ENCODE results near the gene C10orf90. TPM values are rescaled to one million over a fixed set of nuclear protein-coding genes. Genes with fewer than 3 reads are reported as not detected.
"Not testable (repeated sequence)": the region's sequence is repeated elsewhere in the genome, so short reads cannot be mapped to it uniquely, and the experiment has no call there.

The C10orf90 gene
- total and polyA plus RNA-seq, 4 donors = 1.7 to 3.4 (median 3.2) TPM

DNA sequence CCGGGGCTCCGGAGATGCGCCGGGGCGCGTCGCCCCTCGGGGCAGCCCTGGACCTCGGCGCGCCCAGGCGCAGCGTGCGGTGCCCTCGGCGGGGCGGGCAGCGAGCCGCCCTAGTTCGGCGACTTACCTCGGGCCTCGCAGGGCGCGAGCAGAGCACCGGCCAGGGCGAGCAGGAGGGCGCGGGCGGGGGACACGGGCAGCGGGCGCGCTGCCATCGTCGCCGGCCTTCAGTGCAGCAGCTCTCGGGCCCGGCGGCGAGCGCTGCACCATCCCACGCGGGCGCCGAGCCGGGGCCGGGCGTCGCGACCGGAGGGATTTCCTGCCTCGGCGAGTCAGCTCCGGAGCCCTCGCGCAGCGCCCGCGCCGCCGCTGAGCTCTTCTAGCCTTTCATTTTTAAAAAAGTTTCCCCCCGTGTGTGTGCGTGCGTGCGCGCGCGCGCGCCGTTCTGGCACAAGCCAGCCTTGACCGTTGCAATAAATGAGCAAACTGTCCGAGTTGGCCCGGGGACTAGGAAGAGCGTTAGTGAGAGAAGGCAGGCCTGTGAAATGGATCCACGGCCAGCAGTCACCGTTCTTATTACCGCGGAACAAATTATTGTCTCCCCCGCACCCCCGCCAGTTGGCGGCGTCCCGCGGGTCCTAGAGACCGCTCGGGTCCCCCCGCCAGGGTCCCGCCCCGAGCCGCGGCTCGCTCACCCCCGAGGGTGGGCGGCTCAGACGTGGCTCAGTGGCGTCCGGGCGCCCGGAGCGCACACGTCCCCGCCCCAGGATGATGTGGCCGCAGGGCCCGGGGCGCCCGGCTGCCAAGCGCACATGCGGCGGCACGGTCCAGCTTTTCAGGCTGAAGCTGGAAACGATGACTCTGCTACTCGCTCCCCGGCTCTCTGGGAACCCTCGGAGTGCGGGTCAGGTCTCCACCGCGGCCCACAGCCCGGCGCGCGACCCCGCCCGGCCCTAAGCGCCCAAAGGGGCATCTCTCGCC is 282.3 kb downstream of the C10orf90 start, which contains the start of gene ADAM12:
ADAM12 (minus strand) TSS at position 547 of the 981 bp plus-strand sequence; CDS start at position 215, 332 bp downstream.
- Histone ChIP-seq H3K9me3 (ENCODE audit: control insufficient read depth, insufficient read depth, low read length) (no peaks in the 10 kb centered on the region), H3K36me3 (ENCODE audit: control insufficient read depth, insufficient read depth, low read length) (no peaks in the 10 kb centered on the region), H3K27ac (ENCODE audit: low read depth, low read length) (no peak within 1 kb of the TSS), H3K4me3 (ENCODE audit: low read depth, low read length) (peak within 1 kb of the TSS; percentile 52), H3K4me1 (ENCODE audit: control insufficient read depth, insufficient read depth, low read length) (peaks cover 20% of the 10 kb centered on the region), H3K27me3 (ENCODE audit: control insufficient read depth, insufficient read depth, low read length) (peaks cover 13% of the 10 kb centered on the region)
- peak in 2 of 6 donors; percentile 68 to 73 for DNase-seq (ENCODE audit: low read depth in 4 of 6, low spot score in 6 of 6)
- WGBS (ENCODE audit: insufficient coverage) = under 1% methylated on average over 127 of the region's 127 CpGs

DNA sequence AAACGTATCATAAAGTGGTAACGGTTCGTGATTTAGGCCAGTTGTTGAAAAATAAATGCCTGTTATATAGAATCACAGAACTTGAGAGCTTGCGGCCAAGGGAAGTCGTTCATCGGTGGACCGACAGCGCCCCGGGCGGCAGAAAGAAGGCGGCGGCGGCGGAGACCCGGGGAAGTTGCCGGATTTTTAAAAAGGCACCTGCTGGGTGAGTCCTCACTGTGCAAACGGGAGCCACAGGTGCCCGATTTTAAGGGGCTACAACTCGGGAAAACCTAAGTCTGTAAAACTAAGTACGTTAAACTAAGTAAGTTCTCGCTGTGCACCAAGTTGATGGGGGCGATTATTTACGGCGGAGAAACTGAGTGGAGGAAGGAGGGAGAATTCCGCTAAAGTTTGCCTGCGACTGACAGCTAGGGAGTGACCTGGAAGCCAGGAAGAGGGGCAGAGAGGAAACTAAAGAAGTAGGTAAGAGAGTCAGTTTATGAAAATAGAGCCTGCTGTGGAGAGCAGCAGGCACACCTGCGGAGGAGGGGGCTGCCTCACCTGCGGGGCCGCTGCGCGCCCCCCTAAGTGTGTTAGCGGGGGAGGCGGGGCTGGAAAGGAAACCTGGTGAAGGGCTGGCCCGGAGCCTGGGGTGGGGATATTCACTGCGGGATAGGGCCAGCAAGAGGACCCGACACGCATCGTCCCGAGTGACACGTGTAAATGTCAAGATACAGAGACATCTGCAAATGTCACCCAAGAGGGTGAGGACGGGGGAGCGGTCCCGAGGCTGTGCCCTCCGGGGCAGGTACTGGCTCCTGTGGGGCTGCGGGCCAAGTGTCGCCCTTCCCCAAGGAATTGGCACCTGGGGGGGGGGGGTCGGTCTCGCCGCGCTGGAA is 283.2 kb downstream of the C10orf90 start:
- H3K27ac ChIP-seq (ENCODE audit: low read depth, low read length) = no peak overlapping the region
- under 1% methylated on average over 50 of the region's 50 CpGs for WGBS (ENCODE audit: insufficient coverage)

DNA sequence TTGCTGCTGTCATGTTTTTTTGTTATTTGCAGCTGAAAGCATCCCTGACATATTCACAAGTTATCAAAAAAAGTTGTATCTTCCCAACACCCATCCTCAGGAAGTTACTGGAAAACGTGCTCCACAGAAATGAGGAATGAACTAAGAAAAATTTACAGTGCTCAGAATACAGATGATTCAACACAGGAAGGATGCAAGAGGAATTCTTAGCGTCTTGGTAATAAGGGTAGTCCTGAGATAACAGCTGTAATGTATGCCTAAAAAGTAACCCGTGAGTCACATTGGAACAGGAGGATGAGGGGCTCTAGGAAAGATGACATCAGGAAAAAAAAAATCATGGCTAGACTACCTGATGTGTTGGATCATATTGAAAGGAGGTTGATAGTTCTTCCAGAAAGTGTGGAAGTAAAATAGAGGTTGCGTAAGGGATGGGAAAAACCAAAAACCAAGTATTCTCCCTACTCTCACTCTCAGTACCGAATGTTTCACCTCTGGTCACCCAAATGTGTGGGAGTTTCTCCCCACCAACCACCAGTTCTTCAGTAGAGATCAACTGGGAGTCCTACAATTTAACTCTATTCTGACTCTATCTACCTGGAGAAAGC is 286.1 kb downstream of the C10orf90 start:
- H3K27me3 ChIP-seq (ENCODE audit: control insufficient read depth, insufficient read depth, low read length) = peaks cover 13% of the 10 kb centered on the region
- H3K4me1 ChIP-seq (ENCODE audit: control insufficient read depth, insufficient read depth, low read length) = peaks cover 14% of the 10 kb centered on the region
- no peak overlapping the region for H3K27ac ChIP-seq (ENCODE audit: low read depth, low read length)
- H3K4me3 ChIP-seq (ENCODE audit: low read depth, low read length) = no peak overlapping the region
- H3K9me3 ChIP-seq (ENCODE audit: control insufficient read depth, insufficient read depth, low read length) = no peaks in the 10 kb centered on the region
- no peaks in the 10 kb centered on the region for H3K36me3 ChIP-seq (ENCODE audit: control insufficient read depth, insufficient read depth, low read length)
- WGBS (ENCODE audit: insufficient coverage) = 95% methylated on average over 2 of the region's 5 CpGs
- no peak for DNase-seq (ENCODE audit: low read depth in 4 of 6, low spot score in 6 of 6)

More for the DNA sequence above, 283.2 kb downstream of the C10orf90 start:
- H3K27me3 ChIP-seq (ENCODE audit: control insufficient read depth, insufficient read depth, low read length) = peaks cover 13% of the 10 kb centered on the region
- H3K9me3 ChIP-seq (ENCODE audit: control insufficient read depth, insufficient read depth, low read length) = no peaks in the 10 kb centered on the region
- no peaks in the 10 kb centered on the region for H3K36me3 ChIP-seq (ENCODE audit: control insufficient read depth, insufficient read depth, low read length)
- peaks cover 20% of the 10 kb centered on the region for H3K4me1 ChIP-seq (ENCODE audit: control insufficient read depth, insufficient read depth, low read length)
- H3K4me3 ChIP-seq (ENCODE audit: low read depth, low read length) = peak overlapping the region; percentile 52
- DNase-seq (ENCODE audit: low read depth in 4 of 6, low spot score in 6 of 6) = peak in 5 of 6 donors; percentile 38 to 89 (median 66)

DNA sequence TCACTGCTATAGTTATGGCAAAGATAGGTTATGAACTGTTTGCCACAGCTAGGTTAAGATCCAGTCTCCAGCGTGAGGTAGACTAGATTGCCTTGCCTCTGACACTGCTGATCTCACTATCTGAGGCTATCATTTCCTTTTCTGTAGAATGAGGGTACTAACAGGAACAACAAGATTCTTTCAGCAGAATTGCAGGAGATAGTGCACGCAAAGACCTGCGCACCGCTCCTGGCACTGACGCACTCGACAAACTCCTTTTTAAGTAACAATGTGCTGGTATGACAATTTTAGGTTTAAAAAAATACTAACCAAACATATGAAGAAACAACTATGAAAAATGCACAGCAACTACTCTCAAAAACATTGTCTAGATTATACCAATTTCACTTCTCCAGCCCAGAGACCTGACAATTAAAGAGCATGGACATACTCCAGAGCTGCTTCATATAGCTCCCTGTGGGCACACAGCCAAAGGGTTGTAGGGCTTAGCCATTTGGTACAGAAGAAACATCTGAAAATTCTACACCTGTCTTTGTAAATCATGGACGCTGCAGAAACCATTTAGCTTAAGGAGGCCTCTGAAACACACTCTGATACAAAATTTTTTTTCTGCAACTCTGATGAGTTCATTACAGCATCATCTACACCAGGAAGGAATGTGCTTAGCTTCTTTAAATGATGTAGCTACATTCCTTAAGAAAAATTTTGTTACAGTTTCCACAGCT is 290.0 kb downstream of the C10orf90 start:
- Histone ChIP-seq H3K36me3 (ENCODE audit: control insufficient read depth, insufficient read depth, low read length) (no peaks in the 10 kb centered on the region), H3K27me3 (ENCODE audit: control insufficient read depth, insufficient read depth, low read length) (no peaks in the 10 kb centered on the region), H3K9me3 (ENCODE audit: control insufficient read depth, insufficient read depth, low read length) (no peaks in the 10 kb centered on the region), H3K4me1 (ENCODE audit: control insufficient read depth, insufficient read depth, low read length) (no peaks in the 10 kb centered on the region), H3K4me3 (ENCODE audit: low read depth, low read length) (no peak overlapping the region), H3K27ac (ENCODE audit: low read depth, low read length) (no peak overlapping the region)
- DNase-seq (ENCODE audit: low read depth in 4 of 6, low spot score in 6 of 6) = no peak
- WGBS (ENCODE audit: insufficient coverage) = 86% methylated on average over 1 of the region's 7 CpGs

DNA sequence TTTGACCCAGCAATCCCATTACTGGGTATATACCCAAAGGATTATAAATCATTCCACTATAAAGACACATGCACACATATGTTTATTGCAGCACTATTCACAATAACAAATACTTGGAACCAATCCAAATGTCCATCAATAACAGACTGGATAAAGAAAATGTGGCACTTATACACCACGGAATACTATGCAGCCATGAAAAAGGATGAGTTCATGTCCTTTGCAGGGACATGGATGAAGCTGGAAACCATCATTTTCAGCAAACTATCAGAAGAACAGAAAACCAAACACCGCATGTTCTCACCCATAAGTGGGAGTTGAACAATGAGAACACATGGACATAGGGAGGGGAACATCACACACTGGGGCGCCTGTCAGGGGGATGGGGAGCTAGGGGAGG is 291.3 kb downstream of the C10orf90 start:
- not testable (repeated sequence) for H3K27me3 ChIP-seq (ENCODE audit: control insufficient read depth, insufficient read depth, low read length); H3K4me3 ChIP-seq (ENCODE audit: low read depth, low read length); DNase-seq (ENCODE audit: low read depth in 4 of 6, low spot score in 6 of 6); H3K27ac ChIP-seq (ENCODE audit: low read depth, low read length); H3K36me3 ChIP-seq (ENCODE audit: control insufficient read depth, insufficient read depth, low read length); H3K9me3 ChIP-seq (ENCODE audit: control insufficient read depth, insufficient read depth, low read length); H3K4me1 ChIP-seq (ENCODE audit: control insufficient read depth, insufficient read depth, low read length)
- WGBS (ENCODE audit: insufficient coverage) = no CpG with 5 or more reads among the region's 3 CpGs

DNA sequence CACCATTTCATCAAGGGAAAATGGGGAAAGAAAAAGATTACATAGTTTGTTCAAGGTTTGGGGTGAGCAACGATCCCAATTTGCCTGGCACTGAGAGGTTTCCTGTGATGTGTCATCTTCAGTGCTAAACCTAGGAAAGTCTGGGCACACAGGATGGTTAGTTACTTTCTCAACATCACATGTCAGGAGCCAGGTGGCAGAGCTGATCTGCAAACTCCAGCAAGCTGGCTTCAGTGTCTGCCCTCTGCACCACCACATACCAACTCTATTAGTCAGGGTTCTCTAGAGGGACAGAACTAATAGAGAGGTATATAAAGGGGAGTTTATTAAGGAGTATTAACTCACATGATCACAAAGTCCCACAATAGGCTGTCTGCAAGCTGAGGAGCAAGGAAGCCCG is 293.5 kb downstream of the C10orf90 start:
- no peaks in the 10 kb centered on the region for H3K9me3 ChIP-seq (ENCODE audit: control insufficient read depth, insufficient read depth, low read length)
- no CpG with 5 or more reads among the region's 2 CpGs for WGBS (ENCODE audit: insufficient coverage)
- DNase-seq (ENCODE audit: low read depth in 4 of 6, low spot score in 6 of 6) = no peak
- H3K27ac ChIP-seq (ENCODE audit: low read depth, low read length) = no peak overlapping the region
- no peaks in the 10 kb centered on the region for H3K4me1 ChIP-seq (ENCODE audit: control insufficient read depth, insufficient read depth, low read length)
- H3K4me3 ChIP-seq (ENCODE audit: low read depth, low read length) = no peak overlapping the region
- H3K27me3 ChIP-seq (ENCODE audit: control insufficient read depth, insufficient read depth, low read length) = no peaks in the 10 kb centered on the region
- H3K36me3 ChIP-seq (ENCODE audit: control insufficient read depth, insufficient read depth, low read length) = no peaks in the 10 kb centered on the region

DNA sequence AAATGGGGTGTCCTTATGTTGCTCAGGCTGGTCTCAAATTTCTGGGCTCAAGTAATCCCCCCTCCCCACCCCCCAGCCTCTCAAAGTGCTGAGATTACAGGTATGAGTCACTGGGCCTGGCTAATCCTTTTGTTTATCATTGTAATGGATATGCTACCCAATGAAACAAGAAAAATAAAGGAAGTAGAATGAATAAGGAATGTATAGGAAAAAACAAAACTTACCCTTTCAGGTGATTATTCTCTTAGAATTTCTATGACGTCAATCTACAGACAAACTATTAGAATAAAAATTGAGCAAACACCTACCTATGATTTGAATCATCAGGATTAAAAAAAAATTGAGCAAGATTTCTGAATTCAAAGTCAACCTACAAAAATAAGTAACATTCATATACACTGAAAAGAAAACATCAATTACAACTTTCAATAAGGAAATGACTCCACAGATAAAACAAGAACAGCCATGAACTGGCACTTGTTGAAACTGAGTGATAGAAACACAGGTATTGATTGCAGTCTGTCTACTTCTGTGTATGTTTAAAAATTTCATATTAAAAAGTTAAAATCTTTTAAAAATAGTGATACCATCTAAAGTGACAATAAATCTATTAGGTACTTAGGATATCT is 294.5 kb downstream of the C10orf90 start:
- H3K9me3 ChIP-seq (ENCODE audit: control insufficient read depth, insufficient read depth, low read length) = no peaks in the 10 kb centered on the region
- no peaks in the 10 kb centered on the region for H3K4me1 ChIP-seq (ENCODE audit: control insufficient read depth, insufficient read depth, low read length)
- no peak overlapping the region for H3K4me3 ChIP-seq (ENCODE audit: low read depth, low read length)
- H3K27ac ChIP-seq (ENCODE audit: low read depth, low read length) = no peak overlapping the region
- no peaks in the 10 kb centered on the region for H3K27me3 ChIP-seq (ENCODE audit: control insufficient read depth, insufficient read depth, low read length)
- H3K36me3 ChIP-seq (ENCODE audit: control insufficient read depth, insufficient read depth, low read length) = no peaks in the 10 kb centered on the region
- DNase-seq (ENCODE audit: low read depth in 4 of 6, low spot score in 6 of 6) = no peak
- WGBS (ENCODE audit: insufficient coverage) = no CpG with 5 or more reads among the region's 1 CpG

DNA sequence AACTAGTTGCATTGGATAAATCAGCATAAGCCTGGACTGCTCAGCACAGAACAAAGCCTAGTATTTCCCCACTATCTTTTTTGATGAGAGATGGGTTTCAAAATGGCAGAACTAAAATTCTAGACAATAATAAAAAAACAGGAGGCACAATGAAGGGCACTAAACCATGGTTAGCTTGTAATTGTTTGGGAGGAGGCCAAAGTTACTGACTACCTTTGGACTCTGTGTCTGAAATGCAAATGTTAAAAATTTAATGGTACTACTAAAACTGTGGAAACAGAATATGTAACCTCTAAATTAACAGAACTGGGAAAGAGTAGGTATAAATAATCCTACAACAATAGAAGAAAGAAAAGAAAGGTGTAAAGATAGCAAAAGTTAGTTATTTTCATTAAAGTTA is 295.2 kb downstream of the C10orf90 start:
- no peaks in the 10 kb centered on the region for H3K9me3 ChIP-seq (ENCODE audit: control insufficient read depth, insufficient read depth, low read length)
- no peak overlapping the region for H3K27ac ChIP-seq (ENCODE audit: low read depth, low read length)
- no peaks in the 10 kb centered on the region for H3K4me1 ChIP-seq (ENCODE audit: control insufficient read depth, insufficient read depth, low read length)
- H3K36me3 ChIP-seq (ENCODE audit: control insufficient read depth, insufficient read depth, low read length) = no peaks in the 10 kb centered on the region
- no peaks in the 10 kb centered on the region for H3K27me3 ChIP-seq (ENCODE audit: control insufficient read depth, insufficient read depth, low read length)
- no peak overlapping the region for H3K4me3 ChIP-seq (ENCODE audit: low read depth, low read length)
- no peak for DNase-seq (ENCODE audit: low read depth in 4 of 6, low spot score in 6 of 6)
